Activated CD4-positive, alpha-beta T cell treated with anti-CD3 and anti-CD28 coated beads, Interleukin-2, Interleukin-6, amounts not matched to agents 100 ng/mL and 50 ng/mL, durations not matched to agents 16 hours and 8 hours (primary cell): Measurements from ENCODE around the gene PCDHB6.
"Not testable (repeated sequence)": the region's sequence is repeated elsewhere in the genome, so short reads cannot be mapped to it uniquely, and the experiment has no call there.

Experiments used
- DNase-seq: peaks from one replicate; pipeline ENCODE4 v3.0.0-alpha.2; 2020

PCDHB6 gene

DNA sequence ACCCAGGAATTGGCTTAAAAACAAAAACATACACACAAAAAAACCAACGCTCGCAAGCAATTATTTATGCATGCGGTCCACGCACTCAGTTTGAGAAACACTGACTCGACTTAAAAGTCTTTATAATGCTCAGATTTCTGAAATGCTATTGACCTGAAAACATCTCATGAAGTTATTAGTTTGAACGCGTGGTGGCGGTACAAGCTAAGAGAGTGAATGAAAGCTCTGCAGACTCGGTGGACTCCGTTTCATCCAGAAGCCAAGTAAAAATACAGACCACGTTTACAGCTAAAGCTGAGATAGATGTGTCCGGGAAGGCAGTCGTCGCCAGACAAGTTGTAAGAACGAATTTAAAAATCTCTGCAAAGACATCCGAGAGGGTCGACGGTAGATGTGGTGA, at the start of gene PCDHB6:
Gene PCDHB6, plus strand, starts transcription at position 246 of the 400 bp plus-strand sequence. CDS start 201 bp downstream, outside the sequence.
- peak; percentile 1 for DNase-seq

DNA sequence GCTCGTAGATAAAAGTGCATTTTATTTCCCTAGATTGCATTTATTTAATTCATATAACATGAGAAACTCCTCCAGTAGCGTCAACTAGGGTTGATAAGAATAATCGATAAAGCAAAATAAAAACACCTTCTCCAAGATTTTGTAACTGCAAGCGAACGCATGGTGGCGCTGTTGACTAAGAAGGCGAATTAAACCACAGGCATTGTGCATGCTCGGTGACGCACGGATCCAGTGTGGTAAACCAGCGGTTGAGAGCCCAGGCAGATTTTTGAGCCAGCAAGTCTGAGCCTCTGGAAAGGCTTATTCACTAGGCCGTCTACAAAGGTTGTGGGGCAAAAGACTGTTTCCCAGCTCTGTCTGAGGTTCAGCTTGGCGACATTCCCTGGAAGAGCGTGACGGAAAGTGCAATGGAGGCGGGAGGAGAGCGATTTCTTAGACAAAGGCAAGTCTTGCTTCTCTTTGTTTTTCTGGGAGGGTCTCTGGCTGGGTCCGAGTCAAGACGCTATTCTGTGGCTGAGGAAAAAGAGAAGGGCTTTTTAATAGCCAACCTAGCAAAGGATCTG, 49.5 kb upstream of the PCDHB6 start, which contains the start of gene PCDHB3:
Gene PCDHB3, plus strand, starts transcription at position 231 of the 563 bp plus-strand sequence. Its CDS starts 177 bp downstream, at position 408.
- peak; percentile 44 for DNase-seq

DNA sequence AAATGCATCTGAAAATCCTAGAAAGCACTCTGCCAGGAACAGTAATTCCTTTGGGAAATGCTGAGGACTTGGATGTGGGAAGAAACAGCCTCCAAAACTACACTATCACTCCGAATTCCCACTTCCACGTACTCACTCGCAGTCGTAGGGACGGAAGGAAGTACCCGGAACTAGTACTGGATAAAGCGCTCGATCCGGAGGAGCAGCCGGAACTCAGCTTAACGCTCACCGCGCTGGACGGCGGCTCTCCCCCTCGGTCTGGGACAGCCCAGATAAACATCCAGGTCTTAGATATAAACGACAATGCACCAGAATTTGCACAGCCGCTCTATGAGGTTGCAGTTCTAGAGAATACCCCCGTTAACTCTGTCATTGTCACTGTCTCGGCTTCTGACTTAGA, 48.8 kb upstream of the PCDHB6 start:
- DNase-seq = no peak

DNA sequence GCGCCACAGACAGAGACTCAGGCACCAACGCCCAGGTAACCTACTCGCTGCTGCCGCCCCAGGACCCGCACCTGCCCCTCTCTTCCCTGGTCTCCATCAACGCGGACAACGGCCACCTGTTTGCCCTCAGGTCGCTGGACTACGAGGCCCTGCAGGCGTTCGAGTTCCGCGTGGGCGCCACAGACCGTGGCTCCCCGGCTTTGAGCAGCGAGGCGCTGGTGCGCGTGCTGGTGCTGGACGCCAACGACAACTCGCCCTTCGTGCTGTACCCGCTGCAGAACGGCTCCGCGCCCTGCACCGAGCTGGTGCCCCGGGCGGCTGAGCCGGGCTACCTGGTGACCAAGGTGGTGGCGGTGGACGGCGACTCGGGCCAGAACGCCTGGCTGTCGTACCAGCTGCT, 47.8 kb upstream of the PCDHB6 start:
- not testable (repeated sequence) for DNase-seq

DNA sequence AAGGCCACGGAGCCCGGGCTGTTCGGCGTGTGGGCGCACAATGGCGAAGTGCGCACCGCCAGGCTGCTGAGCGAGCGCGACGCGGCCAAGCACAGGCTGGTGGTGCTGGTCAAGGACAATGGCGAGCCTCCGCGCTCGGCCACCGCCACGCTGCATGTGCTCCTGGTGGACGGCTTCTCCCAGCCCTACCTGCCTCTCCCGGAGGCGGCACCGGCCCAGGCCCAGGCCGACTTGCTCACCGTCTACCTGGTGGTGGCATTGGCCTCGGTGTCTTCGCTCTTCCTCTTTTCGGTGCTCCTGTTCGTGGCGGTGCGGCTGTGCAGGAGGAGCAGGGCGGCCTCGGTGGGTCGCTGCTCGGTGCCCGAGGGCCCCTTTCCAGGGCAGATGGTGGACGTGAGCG, 47.4 kb upstream of the PCDHB6 start:
- not testable (repeated sequence) for DNase-seq

DNA sequence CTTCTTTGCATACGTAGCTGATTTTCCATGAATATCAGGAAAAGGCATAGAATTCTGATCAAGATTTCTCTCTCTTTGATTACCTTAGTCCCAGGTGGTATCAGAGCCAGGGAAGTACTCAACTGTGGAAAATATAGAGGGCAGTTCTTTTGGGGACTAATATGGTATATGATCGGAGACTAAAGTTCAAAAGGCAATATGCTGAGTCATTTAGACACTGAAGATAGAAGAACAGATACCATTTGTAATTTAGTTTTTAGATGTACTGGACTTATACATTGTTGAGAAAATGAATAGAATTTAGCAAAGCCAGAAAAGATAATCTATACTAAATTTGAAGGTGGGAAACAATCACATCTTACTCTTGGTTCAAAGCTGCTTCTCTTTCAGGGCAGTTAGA, 44.5 kb upstream of the PCDHB6 start:
- no peak for DNase-seq

DNA sequence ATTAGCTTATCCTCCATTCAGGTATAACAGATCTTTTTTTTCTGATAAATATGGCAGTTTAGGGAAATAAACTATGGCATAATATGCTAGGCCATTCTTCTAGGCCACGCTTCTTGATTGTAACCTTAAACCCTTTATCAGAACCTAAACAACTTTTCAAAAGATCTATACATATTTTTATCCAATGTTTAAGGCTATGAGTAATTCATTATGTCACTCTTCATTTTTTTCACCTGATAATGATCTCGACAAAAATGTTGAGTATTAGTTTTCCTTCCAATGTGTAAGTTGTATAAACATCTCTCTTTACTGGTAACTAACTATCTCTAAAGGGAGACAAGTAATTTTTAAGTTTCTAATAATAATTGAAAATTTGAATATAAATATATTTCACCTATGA, 30.6 kb upstream of the PCDHB6 start:
- DNase-seq = no peak

DNA sequence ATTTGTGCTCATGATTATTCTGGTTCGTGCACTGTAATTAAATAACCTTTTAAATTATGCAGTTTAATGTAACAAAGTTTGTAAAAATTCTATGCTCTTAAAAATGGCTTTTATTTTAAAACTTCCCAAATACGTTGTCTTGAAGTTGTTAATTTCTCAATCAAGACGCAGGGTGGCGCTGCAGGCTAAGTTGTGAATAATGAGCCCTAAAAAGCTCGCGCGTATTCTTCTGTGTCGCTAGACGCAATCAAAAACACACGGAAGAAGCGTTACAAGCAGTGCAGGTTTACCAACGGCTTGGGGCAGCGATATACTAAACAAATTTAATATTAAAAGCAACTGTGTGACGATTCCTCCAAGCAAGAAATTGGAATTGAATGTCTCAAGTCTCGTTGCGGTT, 28.3 kb upstream of the PCDHB6 start, which contains the start of gene PCDHB4:
Gene PCDHB4, plus strand, starts transcription at position 256 of the 400 bp plus-strand sequence. CDS start 181 bp downstream, outside the sequence.
- DNase-seq = no peak

DNA sequence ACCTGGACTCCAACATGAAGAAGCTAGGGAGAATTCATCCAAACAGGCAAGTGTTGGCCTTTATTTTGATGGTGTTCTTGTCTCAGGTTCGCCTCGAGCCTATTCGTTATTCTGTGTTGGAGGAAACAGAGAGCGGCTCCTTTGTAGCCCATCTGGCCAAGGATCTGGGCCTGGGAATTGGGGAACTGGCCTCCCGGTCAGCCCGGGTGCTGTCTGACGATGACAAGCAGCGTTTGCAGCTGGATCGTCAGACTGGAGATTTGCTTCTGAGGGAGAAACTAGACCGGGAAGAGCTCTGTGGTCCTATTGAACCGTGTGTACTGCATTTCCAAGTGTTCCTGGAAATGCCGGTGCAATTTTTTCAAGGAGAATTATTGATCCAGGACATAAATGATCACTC, 27.9 kb upstream of the PCDHB6 start:
- DNase-seq = no peak

DNA sequence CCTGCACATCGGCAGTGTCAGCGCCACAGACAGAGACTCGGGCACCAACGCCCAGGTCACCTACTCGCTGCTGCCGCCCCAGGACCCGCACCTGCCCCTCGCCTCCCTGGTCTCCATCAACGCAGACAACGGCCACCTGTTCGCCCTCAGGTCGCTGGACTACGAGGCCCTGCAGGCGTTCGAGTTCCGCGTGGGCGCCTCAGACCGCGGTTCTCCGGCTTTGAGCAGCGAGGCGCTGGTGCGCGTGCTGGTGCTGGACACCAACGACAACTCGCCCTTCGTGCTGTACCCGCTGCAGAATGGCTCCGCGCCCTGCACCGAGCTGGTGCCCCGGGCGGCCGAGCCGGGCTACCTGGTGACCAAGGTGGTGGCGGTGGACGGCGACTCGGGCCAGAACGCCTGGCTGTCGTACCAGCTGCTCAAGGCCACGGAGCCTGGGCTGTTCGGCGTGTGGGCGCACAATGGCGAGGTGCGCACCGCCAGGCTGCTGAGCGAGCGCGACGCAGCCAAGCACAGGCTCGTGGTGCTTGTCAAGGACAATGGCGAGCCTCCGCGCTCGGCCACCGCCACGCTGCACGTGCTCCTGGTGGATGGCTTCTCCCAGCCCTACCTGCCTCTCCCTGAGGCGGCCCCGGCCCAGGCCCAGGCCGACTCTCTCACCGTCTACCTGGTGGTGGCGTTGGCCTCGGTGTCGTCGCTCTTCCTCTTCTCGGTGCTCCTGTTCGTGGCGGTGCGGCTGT, 26.3 kb upstream of the PCDHB6 start:
- not testable (repeated sequence) for DNase-seq

DNA sequence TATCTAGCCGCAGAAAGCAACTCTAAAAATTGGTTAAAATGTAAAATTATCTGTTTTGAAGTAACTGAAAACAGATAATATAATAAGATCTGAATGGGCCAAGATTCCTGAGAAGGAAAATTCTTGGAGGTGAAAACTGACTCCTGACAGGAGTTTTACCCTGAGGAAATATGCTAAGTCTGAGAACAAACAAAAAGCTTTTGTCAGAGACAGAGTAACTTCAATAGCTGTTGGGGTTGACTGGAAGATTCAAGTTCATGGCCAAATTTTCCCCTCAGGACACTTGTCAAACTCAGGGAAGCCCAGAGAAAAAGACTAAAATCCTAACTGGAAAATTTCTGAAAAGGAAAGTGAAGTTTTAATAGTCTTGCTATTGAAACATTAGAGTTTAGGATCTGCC, 22.6 kb upstream of the PCDHB6 start:
- DNase-seq = no peak

DNA sequence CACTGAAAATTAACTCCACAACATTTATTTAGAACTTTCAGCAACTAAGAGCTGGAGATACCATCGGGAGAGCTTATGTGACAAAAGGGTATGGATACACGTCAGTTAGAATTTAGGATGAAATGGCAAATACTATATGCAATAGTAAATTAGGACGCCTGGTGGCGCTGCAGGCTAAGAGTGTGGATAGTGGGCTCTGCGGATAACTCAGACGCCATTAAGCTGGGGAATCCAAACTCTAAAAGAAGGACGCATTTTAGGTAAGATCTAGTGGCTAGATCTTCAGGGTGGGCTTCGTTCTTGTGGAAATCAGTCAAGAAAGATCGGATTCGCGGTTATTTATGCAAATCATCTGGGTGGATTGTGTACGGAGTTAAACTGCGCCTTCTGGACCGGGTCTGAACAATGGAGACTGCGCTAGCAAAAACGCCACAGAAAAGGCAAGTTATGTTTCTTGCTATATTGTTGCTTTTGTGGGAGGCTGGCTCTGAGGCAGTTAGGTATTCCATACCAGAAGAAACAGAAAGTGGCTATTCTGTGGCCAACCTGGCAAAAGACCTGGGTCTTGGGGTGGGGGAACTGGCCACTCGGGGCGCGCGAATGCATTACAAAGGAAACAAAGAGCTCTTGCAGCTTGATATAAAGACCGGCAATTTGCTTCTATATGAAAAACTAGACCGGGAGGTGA, 14.7 kb upstream of the PCDHB6 start, which contains the start of gene PCDHB5:
Gene PCDHB5, plus strand, starts transcription at position 177 of the 688 bp plus-strand sequence. Its CDS starts 229 bp downstream, at position 406.
- DNase-seq = peak; percentile 11

DNA sequence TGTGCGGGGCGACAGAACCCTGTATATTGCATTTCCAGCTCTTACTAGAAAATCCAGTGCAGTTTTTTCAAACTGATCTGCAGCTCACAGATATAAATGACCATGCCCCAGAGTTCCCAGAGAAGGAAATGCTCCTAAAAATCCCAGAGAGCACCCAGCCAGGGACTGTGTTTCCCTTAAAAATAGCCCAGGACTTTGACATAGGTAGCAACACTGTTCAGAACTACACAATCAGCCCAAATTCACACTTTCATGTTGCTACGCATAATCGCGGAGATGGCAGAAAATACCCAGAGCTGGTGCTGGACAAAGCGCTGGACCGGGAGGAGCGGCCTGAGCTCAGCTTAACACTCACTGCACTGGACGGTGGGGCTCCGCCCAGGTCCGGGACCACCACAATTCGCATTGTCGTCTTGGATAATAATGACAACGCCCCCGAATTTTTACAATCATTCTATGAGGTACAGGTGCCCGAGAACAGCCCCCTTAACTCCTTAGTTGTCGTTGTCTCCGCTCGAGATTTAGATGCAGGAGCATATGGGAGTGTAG, 14.1 kb upstream of the PCDHB6 start:
- DNase-seq = no peak

DNA sequence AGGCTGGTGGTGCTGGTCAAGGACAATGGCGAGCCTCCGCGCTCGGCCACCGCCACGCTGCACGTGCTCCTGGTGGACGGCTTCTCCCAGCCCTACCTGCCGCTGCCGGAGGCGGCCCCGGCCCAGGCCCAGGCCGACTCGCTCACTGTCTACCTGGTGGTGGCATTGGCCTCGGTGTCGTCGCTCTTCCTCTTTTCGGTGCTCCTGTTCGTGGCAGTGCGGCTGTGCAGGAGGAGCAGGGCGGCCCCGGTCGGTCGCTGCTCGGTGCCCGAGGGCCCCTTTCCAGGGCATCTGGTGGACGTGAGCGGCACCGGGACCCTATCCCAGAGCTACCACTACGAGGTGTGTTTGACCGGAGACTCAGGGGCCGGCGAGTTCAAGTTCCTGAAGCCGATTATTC, 12.5 kb upstream of the PCDHB6 start:
- DNase-seq = not testable (repeated sequence)

DNA sequence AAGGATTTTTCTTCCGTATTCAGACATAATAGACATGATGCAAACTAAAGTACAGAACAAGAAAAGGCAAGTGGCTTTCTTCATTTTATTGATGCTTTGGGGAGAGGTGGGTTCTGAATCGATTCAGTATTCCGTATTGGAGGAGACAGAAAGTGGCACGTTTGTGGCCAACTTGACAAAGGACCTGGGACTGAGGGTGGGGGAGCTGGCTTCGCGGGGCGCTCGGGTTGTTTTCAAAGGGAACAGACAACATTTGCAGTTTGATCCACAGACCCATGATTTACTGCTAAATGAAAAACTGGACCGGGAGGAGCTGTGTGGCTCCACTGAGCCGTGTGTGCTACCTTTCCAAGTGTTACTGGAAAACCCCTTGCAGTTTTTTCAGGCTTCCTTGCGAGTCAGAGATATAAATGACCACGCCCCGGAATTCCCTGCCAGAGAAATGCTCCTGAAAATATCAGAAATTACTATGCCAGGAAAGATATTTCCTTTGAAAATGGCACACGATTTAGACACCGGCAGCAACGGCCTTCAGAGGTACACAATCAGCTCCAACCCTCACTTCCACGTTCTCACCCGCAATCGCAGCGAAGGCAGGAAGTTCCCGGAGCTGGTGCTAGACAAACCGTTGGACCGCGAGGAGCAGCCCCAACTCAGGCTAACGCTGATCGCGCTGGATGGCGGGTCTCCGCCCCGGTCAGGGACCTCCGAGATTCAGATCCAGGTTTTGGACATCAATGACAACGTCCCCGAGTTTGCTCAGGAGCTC, 551 bp downstream of the PCDHB6 start:
- DNase-seq = no peak

DNA sequence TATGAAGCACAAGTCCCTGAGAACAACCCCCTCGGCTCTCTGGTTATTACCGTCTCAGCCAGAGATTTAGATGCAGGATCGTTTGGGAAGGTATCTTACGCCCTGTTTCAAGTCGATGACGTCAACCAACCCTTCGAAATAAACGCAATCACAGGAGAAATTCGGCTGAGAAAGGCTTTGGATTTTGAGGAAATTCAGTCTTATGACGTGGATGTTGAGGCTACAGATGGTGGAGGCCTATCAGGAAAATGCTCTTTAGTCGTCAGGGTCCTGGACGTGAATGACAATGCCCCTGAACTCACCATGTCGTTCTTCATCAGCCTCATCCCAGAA, 1.1 kb downstream of the PCDHB6 start:
- no peak for DNase-seq

DNA sequence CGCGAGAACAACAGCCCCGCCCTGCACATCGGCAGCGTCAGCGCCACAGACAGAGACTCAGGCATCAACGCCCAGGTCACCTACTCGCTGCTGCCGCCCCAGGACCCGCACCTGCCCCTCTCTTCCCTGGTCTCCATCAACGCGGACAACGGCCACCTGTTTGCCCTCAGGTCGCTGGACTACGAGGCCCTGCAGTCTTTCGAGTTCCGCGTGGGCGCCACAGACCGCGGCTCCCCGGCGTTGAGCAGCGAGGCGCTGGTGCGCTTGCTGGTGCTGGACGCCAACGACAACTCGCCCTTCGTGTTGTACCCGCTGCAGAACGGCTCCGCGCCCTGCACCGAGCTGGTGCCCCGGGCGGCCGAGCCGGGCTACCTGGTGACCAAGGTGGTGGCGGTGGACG, 1.8 kb downstream of the PCDHB6 start:
- DNase-seq = not testable (repeated sequence)

DNA sequence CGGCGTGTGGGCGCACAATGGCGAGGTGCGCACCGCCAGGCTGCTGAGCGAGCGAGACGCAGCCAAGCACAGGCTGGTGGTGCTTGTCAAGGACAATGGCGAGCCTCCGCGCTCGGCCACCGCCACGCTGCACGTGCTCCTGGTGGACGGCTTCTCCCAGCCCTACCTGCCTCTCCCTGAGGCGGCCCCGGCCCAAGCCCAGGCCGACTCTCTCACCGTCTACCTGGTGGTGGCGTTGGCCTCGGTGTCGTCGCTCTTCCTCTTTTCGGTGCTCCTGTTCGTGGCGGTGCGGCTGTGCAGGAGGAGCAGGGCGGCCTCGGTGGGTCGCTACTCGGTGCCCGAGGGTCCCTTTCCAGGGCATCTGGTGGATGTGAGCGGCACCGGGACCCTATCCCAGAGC, 2.2 kb downstream of the PCDHB6 start:
- DNase-seq = not testable (repeated sequence)

DNA sequence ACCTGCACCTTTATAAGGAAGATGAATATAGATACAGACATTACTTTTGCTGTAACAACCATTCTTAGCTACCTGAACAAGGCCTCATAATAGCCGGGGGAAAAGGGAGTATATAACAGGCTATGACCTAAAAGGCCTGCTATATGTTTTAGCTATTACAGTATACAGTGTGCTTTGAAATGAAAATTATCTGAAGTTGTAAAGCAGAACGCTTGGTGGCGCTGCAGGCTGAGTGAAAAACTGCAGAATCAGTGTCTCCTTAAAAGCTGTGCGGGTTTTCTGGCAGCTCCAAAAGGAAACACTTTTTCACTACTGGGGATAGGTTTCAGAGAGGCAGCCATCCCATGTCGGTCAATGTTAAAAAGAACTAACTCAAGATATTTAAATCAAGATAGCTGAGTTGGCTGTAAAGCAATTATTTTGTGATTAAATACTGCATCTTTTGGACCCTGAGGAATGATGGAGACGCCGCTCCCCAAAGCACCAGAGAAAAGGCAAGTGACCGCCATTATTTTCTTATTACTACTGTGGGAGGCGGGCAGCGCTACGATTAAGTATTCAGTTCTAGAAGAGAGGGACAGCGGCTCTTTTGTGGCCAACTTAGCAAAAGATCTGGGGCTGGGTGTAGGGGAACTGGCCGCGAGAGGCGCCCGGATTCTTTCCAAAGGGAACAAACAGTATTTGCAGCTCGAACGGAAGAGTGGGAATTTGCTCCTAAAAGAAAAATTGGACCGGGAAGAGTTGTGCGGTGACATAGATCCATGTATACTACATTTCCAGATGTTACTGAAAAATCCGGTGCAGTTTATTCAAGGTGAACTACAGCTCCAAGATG, 5.9 kb downstream of the PCDHB6 start:
- no peak for DNase-seq

DNA sequence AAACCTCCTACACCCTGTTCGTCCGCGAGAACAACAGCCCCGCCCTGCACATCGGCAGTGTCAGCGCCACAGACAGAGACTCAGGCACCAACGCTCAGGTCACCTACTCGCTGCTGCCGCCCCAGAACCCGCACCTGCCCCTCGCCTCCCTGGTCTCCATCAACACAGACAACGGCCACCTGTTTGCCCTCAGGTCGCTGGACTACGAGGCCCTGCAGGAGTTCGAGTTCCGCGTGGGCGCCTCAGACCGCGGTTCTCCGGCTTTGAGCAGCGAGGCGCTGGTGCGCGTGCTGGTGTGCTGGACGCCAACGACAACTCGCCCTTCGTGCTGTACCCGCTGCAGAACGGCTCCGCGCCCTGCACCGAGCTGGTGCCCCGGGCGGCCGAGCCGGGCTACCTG, 7.5 kb downstream of the PCDHB6 start:
- DNase-seq = not testable (repeated sequence)

DNA sequence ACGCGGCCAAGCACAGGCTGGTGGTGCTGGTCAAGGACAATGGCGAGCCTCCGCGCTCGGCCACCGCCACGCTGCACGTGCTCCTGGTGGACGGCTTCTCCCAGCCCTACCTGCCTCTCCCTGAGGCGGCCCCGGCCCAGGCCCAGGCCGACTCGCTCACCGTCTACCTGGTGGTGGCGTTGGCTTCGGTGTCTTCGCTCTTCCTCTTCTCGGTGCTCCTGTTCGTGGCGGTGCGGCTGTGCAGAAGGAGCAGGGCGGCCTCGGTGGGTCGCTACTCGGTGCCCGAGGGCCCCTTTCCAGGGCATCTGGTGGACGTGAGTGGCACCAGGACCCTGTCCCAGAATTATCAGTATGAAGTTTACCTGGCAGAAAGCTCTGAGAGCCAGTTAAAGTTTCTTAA, 8.0 kb downstream of the PCDHB6 start:
- DNase-seq = not testable (repeated sequence)
